ENCODE data around the gene PLXND1.

- TF ChIP-seq, protein P1, sequence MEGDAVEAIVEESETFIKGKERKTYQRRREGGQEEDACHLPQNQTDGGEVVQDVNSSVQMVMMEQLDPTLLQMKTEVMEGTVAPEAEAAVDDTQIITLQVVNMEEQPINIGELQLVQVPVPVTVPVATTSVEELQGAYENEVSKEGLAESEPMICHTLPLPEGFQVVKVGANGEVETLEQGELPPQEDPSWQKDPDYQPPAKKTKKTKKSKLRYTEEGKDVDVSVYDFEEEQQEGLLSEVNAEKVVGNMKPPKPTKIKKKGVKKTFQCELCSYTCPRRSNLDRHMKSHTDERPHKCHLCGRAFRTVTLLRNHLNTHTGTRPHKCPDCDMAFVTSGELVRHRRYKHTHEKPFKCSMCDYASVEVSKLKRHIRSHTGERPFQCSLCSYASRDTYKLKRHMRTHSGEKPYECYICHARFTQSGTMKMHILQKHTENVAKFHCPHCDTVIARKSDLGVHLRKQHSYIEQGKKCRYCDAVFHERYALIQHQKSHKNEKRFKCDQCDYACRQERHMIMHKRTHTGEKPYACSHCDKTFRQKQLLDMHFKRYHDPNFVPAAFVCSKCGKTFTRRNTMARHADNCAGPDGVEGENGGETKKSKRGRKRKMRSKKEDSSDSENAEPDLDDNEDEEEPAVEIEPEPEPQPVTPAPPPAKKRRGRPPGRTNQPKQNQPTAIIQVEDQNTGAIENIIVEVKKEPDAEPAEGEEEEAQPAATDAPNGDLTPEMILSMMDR (IDR thresholded peaks at IDR 0.05), result no peak
- TF ChIP-seq EZH2 (IDR thresholded peaks at IDR 0.05; ENCODE audit: borderline replicate concordance, insufficient read depth, low read depth, low read length, poor library complexity, severe bottlenecking), result no peak
Observed at GRCh38 chr3:129553171-129553570, 53.3 kb downstream of the PLXND1 start.
